HK-2 (cell line): ENCODE results near the gene ANKRD17.
"Not testable (repeated sequence)": the region's sequence is repeated elsewhere in the genome, so short reads cannot be mapped to it uniquely, and the experiment has no call there.

Experiments
- DNase-seq: peaks from one replicate; pipeline ENCODE4 v3.0.0-alpha.2; 2018; ENCODE audit not compliant: unreplicated experiment

The ANKRD17 gene

GRCh38 chr4:73248416-73248815 lies 10.2 kb downstream of the ANKRD17 start:
- no peak for DNase-seq

- DNase-seq, result no peak
These were observed 11.5 kb downstream of the ANKRD17 start for GRCh38 chr4:73247100-73247499.

GRCh38 chr4:73245955-73246354 lies 12.6 kb downstream of the ANKRD17 start:
- no peak for DNase-seq

- no peak for DNase-seq
These were observed 13.5 kb downstream of the ANKRD17 start for GRCh38 chr4:73244945-73245601.

GRCh38 chr4:73237044-73237443 lies 21.6 kb downstream of the ANKRD17 start:
- no peak for DNase-seq

- no peak for DNase-seq
These were observed 22.4 kb downstream of the ANKRD17 start for GRCh38 chr4:73236151-73236550.

GRCh38 chr4:73234712-73235111 lies 23.9 kb downstream of the ANKRD17 start:
- DNase-seq, result no peak

GRCh38 chr4:73231518-73232487 lies 26.8 kb downstream of the ANKRD17 start:
- DNase-seq, result no peak

GRCh38 chr4:73230865-73231517 lies 27.6 kb downstream of the ANKRD17 start:
- no peak for DNase-seq

GRCh38 chr4:73228800-73229199 lies 29.8 kb downstream of the ANKRD17 start:
- DNase-seq, result not testable (repeated sequence)

GRCh38 chr4:73224886-73225285 lies 33.7 kb downstream of the ANKRD17 start:
- DNase-seq, result no peak

- no peak for DNase-seq
These were observed 35.3 kb downstream of the ANKRD17 start for GRCh38 chr4:73223258-73223650.

GRCh38 chr4:73222466-73223257 lies 35.9 kb downstream of the ANKRD17 start:
- peak; percentile 36 for DNase-seq

GRCh38 chr4:73221734-73222133 lies 36.9 kb downstream of the ANKRD17 start:
- DNase-seq, result no peak

GRCh38 chr4:73220815-73221214 lies 37.8 kb downstream of the ANKRD17 start:
- no peak for DNase-seq

- no peak for DNase-seq
These were observed 44.5 kb downstream of the ANKRD17 start for GRCh38 chr4:73213916-73214653.

GRCh38 chr4:73212982-73213730 lies 45.4 kb downstream of the ANKRD17 start:
- no peak for DNase-seq

- DNase-seq, result no peak
These were observed 46.6 kb downstream of the ANKRD17 start for GRCh38 chr4:73211968-73212367.

- no peak for DNase-seq
These were observed 50.2 kb downstream of the ANKRD17 start for GRCh38 chr4:73208376-73208775.

GRCh38 chr4:73206236-73206635 lies 52.4 kb downstream of the ANKRD17 start:
- DNase-seq, result no peak
